Smooth muscle cell (in vitro differentiated cells): Measurements from ENCODE around the gene SUN5. TPM values are rescaled to one million over a fixed set of nuclear protein-coding genes. Genes with fewer than 3 reads are reported as not detected.

Experiments used
- DNase-seq: peaks from one replicate; lab custom pipeline; 2025; ENCODE audit not compliant: unreplicated experiment; lab: John Stamatoyannopoulos, UW
- H2AFZ ChIP-seq: fragments of 200-600 bp; sonication (generic); 2 replicates; pipeline ENCODE4 v1.6.0; 2016; ENCODE audit warnings: antibody characterized with exemption, low read depth, mild to moderate bottlenecking
- H3F3A ChIP-seq: fragments of 200-600 bp; sonication (generic); 2 replicates; pipeline ENCODE4 v1.6.0; 2017; ENCODE audit warnings: antibody characterized with exemption, low read depth
- H3K27ac ChIP-seq: fragments of 200-600 bp; sonication (generic); 2 replicates; pipeline ENCODE4 v1.5.1; 2016; ENCODE audit warnings: low read depth, mild to moderate bottlenecking
- H3K27me3 ChIP-seq: fragments of 200-600 bp; sonication (generic); 2 replicates; pipeline ENCODE4 v1.6.1; 2016; ENCODE audit warnings: low read depth, mild to moderate bottlenecking
- H3K36me3 ChIP-seq: fragments of 200-600 bp; sonication (generic); 2 replicates; pipeline ENCODE4 v1.5.1; 2016; ENCODE audit warnings: low read depth
- H3K4me1 ChIP-seq: fragments of 200-600 bp; sonication (generic); 2 replicates; pipeline ENCODE4 v1.5.1; 2016; ENCODE audit warnings: low read depth
- H3K4me2 ChIP-seq: fragments of 200-600 bp; sonication (generic); 2 replicates; pipeline ENCODE4 v1.6.0; 2016; ENCODE audit warnings: mild to moderate bottlenecking
- H3K4me3 ChIP-seq: fragments of 200-600 bp; sonication (generic); 2 replicates; pipeline ENCODE4 v1.5.1; 2016; ENCODE audit warnings: mild to moderate bottlenecking
- H3K79me2 ChIP-seq: fragments of 200-600 bp; sonication (generic); 2 replicates; pipeline ENCODE4 v1.6.0; 2016; ENCODE audit warnings: low read depth, mild to moderate bottlenecking
- H3K9ac ChIP-seq: fragments of 200-600 bp; sonication (generic); 2 replicates; pipeline ENCODE4 v1.6.0; 2016; ENCODE audit warnings: low read depth
- H3K9me3 ChIP-seq: fragments of 200-600 bp; sonication (generic); replicated peaks from 2 replicates; pipeline ENCODE4 v1.5.1; 2016; ENCODE audit warnings: low read depth
- H4K20me1 ChIP-seq: fragments of 200-600 bp; sonication (generic); 2 replicates; pipeline ENCODE4 v1.6.0; 2016; ENCODE audit warnings: low read depth
- WGBS: methylation state at CpG from one replicate; pipeline ENCODE4 v1.1.7; 2016; ENCODE audit warnings: low lambda C conversion rate; 5-methylcytosine and 5-hydroxymethylcytosine counted together
- polyA plus RNA-seq: library from polyadenylated mRNA; unstranded; fragments of >200 nt; fragmentation: Nextera tagmentation; extraction: Ambion mirVana; gene quantifications from 2 replicates; pipeline ENCODE4 v1.2.1, GENCODE V29; 2016
- total RNA-seq: library from RNA; depleted of rRNA; stranded (reverse); fragments of >200 nt; gene quantifications from 2 replicates; pipeline ENCODE4 v1.2.3, GENCODE V29; 2014
- TF ChIP-seq, protein P1 (sequence below): fragments of 200-600 bp; sonication (generic); IDR thresholded peaks from 2 replicates; pipeline ENCODE4 v1.5.1; 2017; ENCODE audit warnings: borderline replicate concordance, mild to moderate bottlenecking, antibody characterized with exemption; ENCODE audit not compliant: insufficient read depth, poor library complexity, severe bottlenecking

SUN5 gene
- total and polyA plus RNA-seq, 2 experiments from 2014 or later = not detected

GRCh38 chr20:33015700-33016580 lies 11.7 kb upstream of the SUN5 start:
- Histone ChIP-seq H3K4me1 (no peaks in the 10 kb centered on the region), H3K79me2 (no peaks in the 10 kb centered on the region), H4K20me1 (no peaks in the 10 kb centered on the region), H3K4me2 (no peak overlapping the region), H3F3A (no peaks in the 10 kb centered on the region), H2AFZ (no peak overlapping the region), H3K9ac (no peak overlapping the region), H3K36me3 (no peaks in the 10 kb centered on the region), H3K27ac (no peak overlapping the region), H3K27me3 (peaks cover 34% of the 10 kb centered on the region), H3K9me3 (no peaks in the 10 kb centered on the region), H3K4me3 (no peak overlapping the region)
- DNase-seq = no peak
- 87% methylated on average over 15 of the region's 15 CpGs for WGBS
- TF ChIP-seq, protein P1, sequence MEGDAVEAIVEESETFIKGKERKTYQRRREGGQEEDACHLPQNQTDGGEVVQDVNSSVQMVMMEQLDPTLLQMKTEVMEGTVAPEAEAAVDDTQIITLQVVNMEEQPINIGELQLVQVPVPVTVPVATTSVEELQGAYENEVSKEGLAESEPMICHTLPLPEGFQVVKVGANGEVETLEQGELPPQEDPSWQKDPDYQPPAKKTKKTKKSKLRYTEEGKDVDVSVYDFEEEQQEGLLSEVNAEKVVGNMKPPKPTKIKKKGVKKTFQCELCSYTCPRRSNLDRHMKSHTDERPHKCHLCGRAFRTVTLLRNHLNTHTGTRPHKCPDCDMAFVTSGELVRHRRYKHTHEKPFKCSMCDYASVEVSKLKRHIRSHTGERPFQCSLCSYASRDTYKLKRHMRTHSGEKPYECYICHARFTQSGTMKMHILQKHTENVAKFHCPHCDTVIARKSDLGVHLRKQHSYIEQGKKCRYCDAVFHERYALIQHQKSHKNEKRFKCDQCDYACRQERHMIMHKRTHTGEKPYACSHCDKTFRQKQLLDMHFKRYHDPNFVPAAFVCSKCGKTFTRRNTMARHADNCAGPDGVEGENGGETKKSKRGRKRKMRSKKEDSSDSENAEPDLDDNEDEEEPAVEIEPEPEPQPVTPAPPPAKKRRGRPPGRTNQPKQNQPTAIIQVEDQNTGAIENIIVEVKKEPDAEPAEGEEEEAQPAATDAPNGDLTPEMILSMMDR = no peak

DNA sequence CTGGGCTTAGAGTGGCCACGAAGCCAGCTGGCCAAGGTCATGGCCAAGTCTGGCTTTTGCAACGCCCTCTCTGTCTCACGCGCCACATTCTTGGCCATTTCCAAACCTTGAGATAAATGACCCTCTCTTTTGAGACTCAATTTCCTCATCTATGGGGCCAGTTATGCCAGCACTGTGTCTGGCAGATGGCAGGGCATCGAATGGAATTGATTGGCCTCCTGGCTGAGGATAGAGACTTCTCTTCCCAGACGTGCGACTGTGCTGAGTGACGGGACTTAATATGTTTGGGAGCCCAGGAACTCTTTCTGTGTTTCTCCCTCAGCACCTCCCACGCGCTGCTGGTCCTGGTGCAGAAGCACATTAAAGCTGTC lies 10.9 kb upstream of the SUN5 start:
- no peak overlapping the region for H3K4me2 ChIP-seq
- no peak overlapping the region for H2AFZ ChIP-seq
- no peaks in the 10 kb centered on the region for H3F3A ChIP-seq
- TF ChIP-seq, protein P1 = no peak
- no peaks in the 10 kb centered on the region for H3K36me3 ChIP-seq
- no peak overlapping the region for H3K27ac ChIP-seq
- H3K79me2 ChIP-seq = no peaks in the 10 kb centered on the region
- H3K4me3 ChIP-seq = no peak overlapping the region
- 73% methylated on average over 10 of the region's 10 CpGs for WGBS
- no peaks in the 10 kb centered on the region for H4K20me1 ChIP-seq
- H3K9ac ChIP-seq = no peak overlapping the region
- no peak for DNase-seq
- peaks cover 34% of the 10 kb centered on the region for H3K27me3 ChIP-seq
- no peaks in the 10 kb centered on the region for H3K4me1 ChIP-seq
- H3K9me3 ChIP-seq = no peaks in the 10 kb centered on the region

DNA sequence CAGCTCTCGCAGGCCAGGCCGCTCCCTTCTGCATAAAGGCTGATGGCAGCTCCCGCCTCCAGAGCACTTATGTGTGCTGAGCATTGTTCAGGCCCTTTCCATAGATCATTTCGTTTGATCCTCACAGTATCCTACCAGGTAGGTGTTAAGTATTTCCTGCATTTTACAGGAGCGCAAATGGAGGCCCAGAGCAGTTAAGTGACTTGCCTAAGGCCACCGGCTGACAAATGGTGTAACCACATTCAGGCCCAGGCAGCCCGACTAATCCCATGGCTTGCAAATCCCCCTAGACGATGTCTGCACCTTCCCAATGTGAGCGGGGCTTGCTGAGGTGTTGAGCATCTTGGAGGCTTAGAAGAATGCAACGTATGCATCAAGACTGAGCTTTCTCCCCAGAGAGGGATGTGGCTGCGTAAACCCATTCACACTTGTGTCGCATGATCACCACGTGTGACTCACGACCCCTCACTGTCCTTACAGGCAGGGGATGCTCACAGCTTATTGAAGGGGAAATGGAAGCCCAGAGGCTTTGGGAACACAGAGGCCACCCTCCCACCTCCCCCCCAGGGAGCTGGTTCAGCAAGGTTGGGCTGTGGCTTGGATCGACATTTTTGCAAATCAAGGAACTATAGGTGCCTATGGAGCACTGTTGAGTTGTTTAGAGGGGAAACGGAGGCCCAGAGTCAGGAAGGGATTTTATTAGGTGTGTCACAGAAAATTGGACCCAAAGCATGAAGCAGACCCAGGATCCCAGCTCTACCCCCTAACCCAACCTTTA lies 10.3 kb upstream of the SUN5 start:
- Histone ChIP-seq H3K4me2 (no peak overlapping the region), H3K36me3 (no peaks in the 10 kb centered on the region), H3K27ac (no peak overlapping the region), H3K4me1 (no peaks in the 10 kb centered on the region), H2AFZ (no peak overlapping the region), H3K9ac (no peak overlapping the region), H3K79me2 (no peaks in the 10 kb centered on the region), H4K20me1 (no peaks in the 10 kb centered on the region), H3F3A (no peaks in the 10 kb centered on the region), H3K9me3 (no peaks in the 10 kb centered on the region), H3K4me3 (no peak overlapping the region), H3K27me3 (peaks cover 34% of the 10 kb centered on the region)
- 37% methylated on average over 16 of the region's 16 CpGs for WGBS
- no peak for DNase-seq
- TF ChIP-seq, protein P1 = no peak
